Trophoblast cell (in vitro differentiated cells and primary cell): Measurements from ENCODE around the gene CFAP46.
"Not testable (repeated sequence)": the region's sequence is repeated elsewhere in the genome, so short reads cannot be mapped to it uniquely, and the experiment has no call there.

ENCODE experiments used
- DNase-seq, 2 donors: peaks; one replicate each; pipeline ENCODE4 v3.0.0-alpha.2; 2016
- H2AFZ ChIP-seq: 2 replicates; pipeline ENCODE4 v1.6.1; 2013; ENCODE audit warnings: low read length, moderate library complexity, mild to moderate bottlenecking; ENCODE audit not compliant: insufficient read depth, poor library complexity
- H2AK5ac ChIP-seq: 2 replicates; pipeline ENCODE4 v1.6.1; 2013; ENCODE audit warnings: mild to moderate bottlenecking, low read length
- H2BK120ac ChIP-seq: 2 replicates; pipeline ENCODE4 v1.6.1; 2013; ENCODE audit warnings: low read length, mild to moderate bottlenecking, moderate library complexity; ENCODE audit not compliant: insufficient read depth, poor library complexity
- H2BK12ac ChIP-seq: 2 replicates; pipeline ENCODE4 v1.6.1; 2013; ENCODE audit warnings: mild to moderate bottlenecking, low read length, moderate library complexity
- H2BK5ac ChIP-seq: 2 replicates; pipeline ENCODE4 v1.6.1; 2013; ENCODE audit warnings: low read length, low read depth, moderate library complexity, mild to moderate bottlenecking; ENCODE audit not compliant: poor library complexity
- H3K14ac ChIP-seq: 2 replicates; pipeline ENCODE4 v1.6.1; 2013; ENCODE audit warnings: mild to moderate bottlenecking, low read length
- H3K18ac ChIP-seq: 2 replicates; pipeline ENCODE4 v1.6.1; 2013; ENCODE audit warnings: mild to moderate bottlenecking, low read length
- H3K23ac ChIP-seq: 2 replicates; pipeline ENCODE4 v1.6.1; 2013; ENCODE audit warnings: low read length
- H3K27ac ChIP-seq: 2 replicates; pipeline ENCODE4 v1.5.1; 2013; ENCODE audit warnings: low read depth, mild to moderate bottlenecking, inconsistent platforms, low read length, moderate library complexity
- H3K27me3 ChIP-seq: 2 replicates; pipeline ENCODE4 v1.6.1; 2013; ENCODE audit warnings: inconsistent platforms, mild to moderate bottlenecking, low read length, moderate library complexity; ENCODE audit not compliant: insufficient read depth
- H3K36me3 ChIP-seq, 2 experiments: 1 replicate in 1 of 2; 2 replicates in 1 of 2; pipeline ENCODE4 v1.6.1; 2013; ENCODE audit warnings: low read length in 2 of 2, mild to moderate bottlenecking in 2 of 2, moderate library complexity in 1 of 2; ENCODE audit not compliant: insufficient read depth in 2 of 2, control insufficient read depth in 1 of 2
- H3K4ac ChIP-seq: 2 replicates; pipeline ENCODE4 v1.6.1; 2013; ENCODE audit warnings: low read depth, mild to moderate bottlenecking, low read length, moderate library complexity
- H3K4me1 ChIP-seq, 2 experiments: 1 replicate in 1 of 2; 2 replicates in 1 of 2; pipeline ENCODE4 v1.6.1; 2013; ENCODE audit warnings: low read length in 2 of 2, mild to moderate bottlenecking in 2 of 2, moderate library complexity in 1 of 2; ENCODE audit not compliant: insufficient read depth in 2 of 2, control insufficient read depth in 1 of 2
- H3K4me2 ChIP-seq: 2 replicates; pipeline ENCODE4 v1.6.1; 2013; ENCODE audit warnings: inconsistent platforms, mild to moderate bottlenecking, low read length, moderate library complexity
- H3K4me3 ChIP-seq: 2 replicates; pipeline ENCODE4 v1.5.1; 2013; ENCODE audit warnings: mild to moderate bottlenecking, low read depth, low read length, inconsistent platforms
- H3K79me1 ChIP-seq: one replicate; pipeline ENCODE4 v1.6.1; 2013; ENCODE audit warnings: low read length
- H3K79me2 ChIP-seq: 2 replicates; pipeline ENCODE4 v1.6.1; 2013; ENCODE audit warnings: low read length, mild to moderate bottlenecking; ENCODE audit not compliant: control insufficient read depth, insufficient read depth, poor library complexity
- H3K9ac ChIP-seq: 2 replicates; pipeline ENCODE4 v1.6.1; 2013; ENCODE audit warnings: mild to moderate bottlenecking, low read length
- H3K9me3 ChIP-seq: 2 replicates; pipeline ENCODE4 v1.6.1; 2013; ENCODE audit warnings: low read depth, mild to moderate bottlenecking, control low read depth, inconsistent platforms, low read length; ENCODE audit not compliant: insufficient read depth
- H4K12ac ChIP-seq: 2 replicates; pipeline ENCODE4 v1.6.1; 2013; ENCODE audit warnings: low read depth, mild to moderate bottlenecking, low read length, moderate library complexity
- H4K8ac ChIP-seq: 2 replicates; pipeline ENCODE4 v1.6.1; 2013; ENCODE audit warnings: low read depth, mild to moderate bottlenecking, low read length, moderate library complexity
- H4K91ac ChIP-seq: one replicate; pipeline ENCODE4 v1.6.1; 2013; ENCODE audit warnings: low read depth, mild to moderate bottlenecking, low read length, moderate library complexity
- WGBS: extraction: QIAGEN DNeasy Blood & Tissue Kit; methylation state at CpG from one replicate; pipeline ENCODE4 v1.1.7; 2013; ENCODE audit warnings: missing lambda C conversion rate; ENCODE audit not compliant: insufficient read length, insufficient coverage; ENCODE audit errors: extremely low coverage; 5-methylcytosine and 5-hydroxymethylcytosine counted together

The CFAP46 gene

GRCh38 chr10:132956259-132956658 is 13.9 kb upstream of the CFAP46 start:
- not testable (repeated sequence) for DNase-seq, H3K27me3 ChIP-seq, H4K8ac ChIP-seq, H4K12ac ChIP-seq, H3K14ac ChIP-seq, H3K4me3 ChIP-seq, H2BK12ac ChIP-seq, H3K18ac ChIP-seq, H3K27ac ChIP-seq, H2BK5ac ChIP-seq, H3K4ac ChIP-seq, H3K4me2 ChIP-seq, H3K9ac ChIP-seq, H2AFZ ChIP-seq, H3K79me1 ChIP-seq, H3K23ac ChIP-seq, H4K91ac ChIP-seq, H3K79me2 ChIP-seq, H3K9me3 ChIP-seq, H2BK120ac ChIP-seq, H3K4me1 ChIP-seq, H2AK5ac ChIP-seq, H3K36me3 ChIP-seq
- no CpG with 5 or more reads among the region's 4 CpGs for WGBS

GRCh38 chr10:132955479-132955878 is 13.1 kb upstream of the CFAP46 start:
- Histone ChIP-seq H2AFZ (no peak overlapping the region), H3K9me3 (peaks cover 5% of the 10 kb centered on the region), H3K79me2 (no peaks in the 10 kb centered on the region), H3K4me3 (no peak overlapping the region), H3K79me1 (no peaks in the 10 kb centered on the region), H3K23ac (no peak overlapping the region), H2BK12ac (no peak overlapping the region), H3K36me3 (no peaks in the 10 kb centered on the region), H3K4ac (no peak overlapping the region), H3K9ac (no peak overlapping the region), H3K14ac (no peak overlapping the region), H4K91ac (no peak overlapping the region), H3K27ac (no peak overlapping the region), H2BK5ac (no peak overlapping the region), H2BK120ac (no peak overlapping the region), H4K12ac (no peak overlapping the region), H4K8ac (no peak overlapping the region), H3K4me2 (no peak overlapping the region), H3K27me3 (no peaks in the 10 kb centered on the region), H2AK5ac (no peak overlapping the region), H3K18ac (no peak overlapping the region), H3K4me1 (peaks cover 4 to 7% of the 10 kb centered on the region in 2 experiments)
- no CpG with 5 or more reads among the region's 11 CpGs for WGBS
- DNase-seq: no peak

DNA sequence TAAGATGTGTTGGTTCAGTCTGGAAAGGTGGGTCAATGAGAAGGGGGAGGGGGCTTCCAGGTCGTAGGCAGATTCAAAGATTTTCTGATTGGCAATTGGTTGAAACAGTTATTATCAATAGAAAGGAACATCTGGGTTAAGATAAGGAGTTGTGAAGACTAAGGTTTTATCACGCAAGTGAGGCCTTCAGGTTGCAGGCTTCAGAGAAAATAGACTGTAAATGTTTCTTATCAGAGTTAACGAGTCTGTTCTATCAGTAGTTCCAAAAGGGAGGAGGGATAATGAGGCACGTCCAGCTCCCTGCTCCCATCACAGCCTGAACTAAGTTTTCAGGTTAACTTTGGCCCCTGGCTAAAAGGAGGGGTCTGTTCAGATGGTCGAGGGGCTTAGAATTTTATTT is 11.1 kb upstream of the CFAP46 start:
- Histone ChIP-seq H3K14ac (no peak overlapping the region), H3K23ac (no peak overlapping the region), H3K4me1 (no peaks in the 10 kb centered on the region), H2AK5ac (no peak overlapping the region), H3K4me2 (no peak overlapping the region), H3K4ac (no peak overlapping the region), H3K79me2 (no peaks in the 10 kb centered on the region), H3K9me3 (peaks cover 5% of the 10 kb centered on the region), H2BK5ac (no peak overlapping the region), H3K18ac (no peak overlapping the region), H3K27ac (no peak overlapping the region), H4K8ac (no peak overlapping the region), H4K91ac (no peak overlapping the region), H3K9ac (no peak overlapping the region), H3K79me1 (no peaks in the 10 kb centered on the region), H2AFZ (no peak overlapping the region), H2BK120ac (no peak overlapping the region), H3K36me3 (no peaks in the 10 kb centered on the region), H2BK12ac (no peak overlapping the region), H3K4me3 (no peak overlapping the region), H4K12ac (no peak overlapping the region), H3K27me3 (no peaks in the 10 kb centered on the region)
- WGBS: no CpG with 5 or more reads among the region's 5 CpGs
- DNase-seq: no peak

GRCh38 chr10:132951926-132952325 is 9.6 kb upstream of the CFAP46 start:
- no peak overlapping the region for H3K4me2 ChIP-seq
- no peaks in the 10 kb centered on the region for H3K79me1 ChIP-seq
- no peak overlapping the region for H2BK5ac ChIP-seq
- H2AFZ ChIP-seq: no peak overlapping the region
- H4K91ac ChIP-seq: no peak overlapping the region
- no peaks in the 10 kb centered on the region for H3K79me2 ChIP-seq
- WGBS: no CpG with 5 or more reads among the region's 12 CpGs
- no peak overlapping the region for H3K4me3 ChIP-seq
- H3K4me1 ChIP-seq: no peaks in the 10 kb centered on the region
- no peak overlapping the region for H3K9ac ChIP-seq
- H4K12ac ChIP-seq: no peak overlapping the region
- H2BK120ac ChIP-seq: no peak overlapping the region
- no peak overlapping the region for H3K27ac ChIP-seq
- H3K27me3 ChIP-seq: no peaks in the 10 kb centered on the region
- H3K4ac ChIP-seq: no peak overlapping the region
- peaks cover 2% of the 10 kb centered on the region for H3K9me3 ChIP-seq
- no peak overlapping the region for H3K14ac ChIP-seq
- no peak overlapping the region for H3K23ac ChIP-seq
- H3K36me3 ChIP-seq: no peaks in the 10 kb centered on the region
- H3K18ac ChIP-seq: no peak overlapping the region
- H4K8ac ChIP-seq: no peak overlapping the region
- no peak overlapping the region for H2AK5ac ChIP-seq
- H2BK12ac ChIP-seq: no peak overlapping the region
- no peak for DNase-seq
